ENCODE data around the gene SERINC3.

The SERINC3 gene

DNA sequence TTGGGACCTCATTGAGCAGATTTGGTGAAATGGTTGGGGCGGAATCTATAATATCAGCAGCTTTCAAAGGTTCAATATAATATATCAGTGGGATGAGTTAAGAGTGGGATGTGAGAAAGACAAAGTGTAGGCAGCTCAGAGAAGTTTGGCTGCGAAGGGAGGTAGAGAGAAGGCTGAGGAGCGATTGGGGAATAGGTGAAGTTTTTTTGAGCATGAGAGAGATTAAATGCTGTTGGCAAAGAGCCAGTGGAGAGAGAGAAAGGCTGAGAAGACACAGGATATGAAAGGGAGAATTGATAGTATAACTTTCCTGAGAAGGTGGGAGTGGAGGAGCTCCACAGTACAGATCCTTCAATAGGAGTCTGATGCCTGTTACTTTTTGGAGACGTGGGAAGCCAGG, 12.1 kb upstream of the SERINC3 start:
- DNase-seq (ENCODE audit: low read depth in 1 of 2, low spot score in 1 of 2) = no peak

DNA sequence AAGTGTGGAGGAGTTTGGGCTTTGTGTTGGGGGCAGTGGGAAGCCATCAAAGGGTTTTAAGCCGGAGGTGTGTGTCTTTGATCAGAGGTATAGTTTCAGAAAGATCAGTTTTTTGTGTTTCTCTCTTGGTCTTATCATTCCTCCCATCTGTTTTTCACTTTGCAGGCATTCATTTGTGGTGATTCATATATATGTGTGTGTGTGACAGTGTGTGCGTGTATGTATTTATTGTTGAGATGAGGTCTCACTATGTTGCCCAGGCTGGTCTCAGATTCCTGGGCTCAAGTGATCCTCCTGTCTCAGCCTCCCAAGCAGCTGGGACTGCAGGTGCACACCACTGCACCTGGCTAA, 11.1 kb upstream of the SERINC3 start:
- no peak for DNase-seq (ENCODE audit: low read depth in 1 of 2, low spot score in 1 of 2)

DNA sequence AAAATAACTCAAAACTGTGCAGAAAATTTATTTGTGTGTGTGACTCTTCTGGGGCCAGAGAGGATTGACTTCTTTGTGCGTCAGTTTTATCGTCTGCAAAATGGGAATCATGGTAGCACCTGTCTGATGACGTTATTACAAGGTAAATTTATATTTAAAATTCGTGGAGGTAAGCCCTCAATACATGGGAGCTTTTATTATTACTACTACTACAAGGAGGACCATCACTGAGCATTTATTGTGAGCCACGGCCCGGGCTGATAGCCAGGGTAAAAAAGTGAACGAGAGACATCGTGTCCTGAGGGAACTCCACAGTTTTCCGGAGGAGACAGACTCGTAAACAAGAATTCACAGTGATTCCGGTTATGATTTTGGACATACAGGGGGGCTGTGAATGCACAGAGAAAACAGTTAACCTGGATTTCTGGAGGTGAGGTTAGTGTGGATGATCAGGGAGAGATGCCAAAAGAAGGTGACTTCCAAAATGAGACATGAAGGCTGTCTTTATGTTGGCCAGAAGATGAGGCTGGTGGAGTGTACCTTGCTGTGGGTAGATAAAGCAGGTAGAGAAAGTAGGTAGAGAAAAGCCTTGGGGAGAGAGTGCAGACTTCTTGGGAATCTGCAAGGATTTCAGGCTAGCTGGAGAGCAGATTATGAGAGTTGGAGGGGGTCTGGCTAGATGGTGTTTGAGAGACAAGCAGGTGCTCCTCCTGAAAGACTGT, 10.6 kb upstream of the SERINC3 start:
- DNase-seq (ENCODE audit: low read depth in 1 of 2, low spot score in 1 of 2) = no peak

GRCh38 chr20:44528309-44528708, 6.4 kb upstream of the SERINC3 start:
- DNase-seq (ENCODE audit: low read depth in 1 of 2, low spot score in 1 of 2) = no peak

DNA sequence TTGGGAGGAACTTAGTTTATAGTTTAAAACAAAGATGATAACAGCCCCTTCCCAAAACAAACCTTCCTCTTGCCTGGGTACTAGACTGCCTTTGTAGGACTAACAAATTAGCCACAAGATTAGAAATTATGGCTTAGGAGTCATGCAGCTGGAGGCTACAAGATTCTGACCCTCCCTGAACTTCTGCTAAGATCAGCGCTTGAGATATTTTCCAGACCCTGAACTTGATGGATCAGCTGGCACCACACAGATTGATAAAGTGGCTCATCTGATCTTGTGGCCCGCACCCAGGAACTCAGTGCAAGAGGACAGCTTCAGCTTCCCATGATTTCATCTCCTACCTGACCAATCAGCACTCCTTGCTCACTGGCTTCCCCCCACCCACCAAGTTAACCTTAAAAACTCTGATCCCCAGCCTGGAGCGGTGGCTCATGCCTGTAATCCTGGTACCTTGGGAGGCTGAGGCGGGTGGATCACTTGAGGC, 5.9 kb upstream of the SERINC3 start:
- DNase-seq (ENCODE audit: low read depth in 1 of 2, low spot score in 1 of 2) = no peak

- no peak for DNase-seq (ENCODE audit: low read depth in 1 of 2, low spot score in 1 of 2)
These were observed 4.3 kb upstream of the SERINC3 start for GRCh38 chr20:44526129-44526528.

- no peak for DNase-seq (ENCODE audit: low read depth in 1 of 2, low spot score in 1 of 2)
These were observed 1.9 kb upstream of the SERINC3 start for GRCh38 chr20:44523746-44524145.

DNA sequence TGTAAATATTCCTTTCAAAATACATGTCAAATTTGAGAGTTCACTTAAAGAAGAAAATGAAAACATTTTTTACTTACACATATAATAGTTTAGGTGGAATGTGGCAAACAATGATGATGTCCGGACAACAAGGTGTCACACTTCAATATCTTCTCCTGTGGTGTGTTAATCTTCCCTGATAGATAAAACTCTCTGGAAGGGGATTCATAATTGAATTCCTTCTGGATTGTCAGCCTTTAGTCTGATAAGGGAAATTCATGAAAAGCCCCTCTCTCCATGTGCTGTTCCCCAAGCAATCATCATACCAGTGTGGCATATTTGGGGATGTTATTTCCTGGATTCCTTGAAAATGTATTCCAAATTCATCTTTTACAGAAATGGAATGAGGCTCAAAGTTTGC, 971 bp upstream of the SERINC3 start:
- DNase-seq (ENCODE audit: low read depth in 1 of 2, low spot score in 1 of 2) = no peak

GRCh38 chr20:44520881-44521280, 989 bp downstream of the SERINC3 start:
- no peak for DNase-seq (ENCODE audit: low read depth in 1 of 2, low spot score in 1 of 2)

DNA sequence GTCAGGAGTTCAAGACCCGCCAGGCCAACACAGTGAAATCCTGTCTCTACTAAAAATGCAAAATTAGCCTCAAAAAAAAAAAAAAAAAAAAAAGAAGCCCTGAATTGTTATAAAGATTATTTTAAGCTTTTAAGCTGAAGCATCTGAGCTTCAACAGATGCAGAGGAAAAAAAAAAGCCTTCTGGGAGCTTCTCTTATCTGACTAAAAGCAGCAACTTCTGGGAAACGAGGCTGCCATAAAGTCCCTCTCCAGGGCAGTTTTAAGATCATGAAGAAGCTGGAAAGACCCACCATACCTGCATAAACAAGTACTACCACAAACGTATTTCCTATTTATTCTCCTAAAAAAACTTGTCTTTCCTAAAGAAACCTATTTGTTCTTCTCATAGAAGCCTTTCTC, 3.6 kb downstream of the SERINC3 start:
- DNase-seq (ENCODE audit: low read depth in 1 of 2, low spot score in 1 of 2) = no peak

DNA sequence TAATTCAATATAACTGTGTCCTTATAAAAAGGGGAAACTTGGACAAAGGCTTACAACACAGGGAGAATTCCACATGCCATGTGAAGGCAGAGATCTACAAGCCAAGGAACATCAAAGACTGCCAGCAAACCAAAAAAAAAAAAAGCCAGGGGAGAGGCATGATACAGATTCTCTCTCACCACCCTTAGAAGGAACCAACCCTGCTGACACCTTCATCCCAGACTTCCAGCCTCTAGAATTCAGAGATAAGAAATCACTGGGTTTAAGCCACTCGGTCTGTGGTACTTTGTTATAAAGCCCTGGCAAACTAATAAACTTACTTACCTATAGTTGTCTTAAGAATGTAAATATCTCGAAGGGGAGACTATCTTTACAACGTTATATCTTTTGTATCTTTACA, 4.4 kb downstream of the SERINC3 start:
- no peak for DNase-seq (ENCODE audit: low read depth in 1 of 2, low spot score in 1 of 2)

GRCh38 chr20:44516491-44516890, 5.4 kb downstream of the SERINC3 start:
- no peak for DNase-seq (ENCODE audit: low read depth in 1 of 2, low spot score in 1 of 2)

- no peak for DNase-seq (ENCODE audit: low read depth in 1 of 2, low spot score in 1 of 2)
These were observed 8.0 kb downstream of the SERINC3 start for GRCh38 chr20:44513871-44514270.

DNA sequence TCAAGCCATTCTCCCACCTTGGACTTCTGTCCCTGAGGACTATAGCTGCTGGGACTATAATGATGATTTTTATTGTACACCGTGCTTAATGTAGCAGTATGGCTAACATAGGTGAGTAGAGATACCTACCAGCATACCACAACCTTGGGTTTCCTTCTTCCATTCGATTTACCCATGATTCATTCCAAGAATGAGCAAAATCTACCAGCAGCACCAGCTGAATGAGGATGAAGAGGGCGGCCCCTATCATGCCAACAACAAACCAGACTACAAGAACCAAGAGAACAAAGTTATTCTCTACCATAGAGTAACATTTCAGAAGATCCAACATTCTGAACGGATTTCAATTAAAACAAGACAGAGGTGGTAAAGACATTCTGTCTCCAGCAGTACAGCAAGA, 12.1 kb downstream of the SERINC3 start:
- no peak for DNase-seq (ENCODE audit: low read depth in 1 of 2, low spot score in 1 of 2)

DNA sequence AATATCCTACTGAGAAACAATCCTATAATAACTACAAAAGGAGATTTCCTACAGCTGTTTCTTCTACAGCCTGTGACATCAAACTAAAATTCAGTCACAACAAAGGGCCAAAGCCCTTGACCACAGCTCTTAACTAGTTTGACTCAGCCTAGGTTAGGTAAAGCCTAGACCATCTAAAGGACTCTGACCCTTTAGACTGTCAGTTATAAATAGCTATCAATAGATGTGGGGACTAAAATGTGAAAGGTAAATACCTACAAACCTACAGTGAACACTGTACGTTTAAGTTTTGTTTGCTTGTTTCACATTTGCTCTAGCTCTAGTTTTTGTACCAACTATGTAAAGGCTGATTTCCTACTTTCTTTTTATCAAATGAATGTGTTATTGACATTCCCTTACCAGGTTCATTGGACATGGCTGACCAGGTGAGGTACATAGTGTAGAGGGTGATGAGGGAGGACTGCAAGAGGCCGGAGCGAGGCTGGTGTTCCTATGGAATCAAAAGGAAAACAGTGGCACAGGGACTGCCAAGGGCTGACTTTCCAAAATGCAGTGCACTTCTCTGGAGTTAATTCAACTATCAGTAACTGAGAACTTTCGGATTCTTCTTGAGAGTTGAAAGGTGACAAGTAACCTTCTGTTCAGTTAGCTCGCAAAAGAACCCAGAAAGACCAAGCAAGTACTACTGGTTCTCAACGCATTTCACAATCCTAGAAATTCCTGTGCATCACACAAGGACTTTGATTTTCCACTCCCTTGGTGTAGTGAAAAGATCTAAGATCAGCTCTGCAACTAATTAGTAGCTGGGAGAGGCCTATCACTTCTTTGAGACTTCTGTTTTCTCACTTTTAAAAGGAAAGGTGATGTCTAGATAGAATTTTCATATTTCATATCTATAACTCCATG, 17.2 kb downstream of the SERINC3 start:
- DNase-seq (ENCODE audit: low read depth in 1 of 2, low spot score in 1 of 2) = no peak

DNA sequence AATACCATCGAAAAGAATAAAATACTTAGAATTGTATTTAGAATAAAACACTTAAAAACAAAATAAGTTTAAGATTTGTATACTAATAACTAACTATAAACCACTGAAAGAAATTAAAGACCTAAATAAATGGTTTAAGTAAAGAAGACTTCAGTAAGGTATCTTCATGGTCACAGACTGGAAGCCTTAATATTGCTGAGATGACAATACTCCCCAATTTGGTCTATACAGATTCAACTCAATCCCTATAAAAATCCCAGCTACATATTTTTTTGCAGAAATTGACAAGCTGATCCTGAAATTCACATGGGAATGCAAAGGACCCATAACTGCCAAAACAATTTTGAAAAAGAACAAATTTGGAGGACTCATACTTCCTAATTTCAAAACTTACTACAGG, 18.9 kb downstream of the SERINC3 start:
- no peak for DNase-seq (ENCODE audit: low read depth in 1 of 2, low spot score in 1 of 2)

DNA sequence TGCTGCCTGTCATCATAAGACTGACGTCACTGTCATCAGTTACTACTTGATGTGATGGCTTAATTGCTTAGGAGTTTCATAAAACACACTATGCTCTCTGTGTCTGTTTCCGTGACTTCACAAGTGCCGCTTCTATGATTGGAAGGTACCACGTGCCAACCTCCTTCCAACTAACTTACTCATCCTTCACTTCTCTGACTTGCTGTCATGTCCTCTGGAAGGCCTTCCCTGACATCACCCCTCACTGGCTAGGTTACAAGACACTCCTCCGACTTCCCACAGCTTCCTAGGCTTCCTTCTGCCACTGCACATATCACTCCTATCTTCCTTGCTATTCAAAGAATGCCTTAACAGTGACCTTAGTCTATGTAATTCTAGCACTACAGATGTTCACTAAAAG, 20.4 kb downstream of the SERINC3 start:
- DNase-seq (ENCODE audit: low read depth in 1 of 2, low spot score in 1 of 2) = no peak

DNA sequence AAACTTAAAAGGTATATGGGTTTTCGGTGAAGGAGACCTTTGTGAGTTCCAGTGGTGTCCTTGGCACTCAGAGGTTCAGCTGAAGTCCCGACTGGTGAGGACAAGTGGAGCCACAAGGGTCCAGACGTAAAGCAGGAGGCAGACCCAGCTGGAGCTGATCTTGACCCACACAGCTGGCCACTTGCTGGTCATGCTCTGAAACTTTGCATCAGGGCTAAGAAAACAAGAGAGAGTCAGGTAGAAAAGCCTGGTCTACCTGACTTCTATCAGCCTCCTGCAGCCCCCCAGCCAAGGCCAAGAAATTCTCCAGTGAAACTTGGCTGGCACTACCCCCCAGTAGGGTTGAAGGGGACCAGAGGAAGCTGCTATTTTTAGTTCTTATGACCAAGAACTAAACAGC, 21.6 kb downstream of the SERINC3 start:
- DNase-seq (ENCODE audit: low read depth in 1 of 2, low spot score in 1 of 2) = no peak

GRCh38 chr20:44497761-44498160, 24.1 kb downstream of the SERINC3 start:
- no peak for DNase-seq (ENCODE audit: low read depth in 1 of 2, low spot score in 1 of 2)

GRCh38 chr20:44496976-44497375, 24.9 kb downstream of the SERINC3 start:
- peak in 1 of 2 donors; percentile 23 for DNase-seq (ENCODE audit: low read depth in 1 of 2, low spot score in 1 of 2)

GRCh38 chr20:44495802-44496481, 25.9 kb downstream of the SERINC3 start:
- peak in 1 of 2 donors; percentile 31 for DNase-seq (ENCODE audit: low read depth in 1 of 2, low spot score in 1 of 2)

- DNase-seq (ENCODE audit: low read depth in 1 of 2, low spot score in 1 of 2) = no peak
These were observed 26.6 kb downstream of the SERINC3 start for GRCh38 chr20:44495257-44495656.
